ENCODE measurements around the gene WSCD1. TPM values are rescaled to one million over a fixed set of nuclear protein-coding genes. Genes with fewer than 3 reads are reported as not detected.
A peak's percentile ranks its signal among the peaks of the same experiment; 100 is the strongest.

WSCD1 gene
- total and polyA plus RNA-seq, 3 donors from 2014 or later: 11.6 to 33.8 (median 12.9) TPM

GRCh38 chr17:6065351-6065750, 4.8 kb upstream of the WSCD1 start:
- no peaks in the 10 kb centered on the region for H3K27me3 ChIP-seq
- no peak overlapping the region for H3K27ac ChIP-seq
- no peak for DNase-seq
- H3K36me3 ChIP-seq (ENCODE audit: low read depth, missing control alignments): no peaks in the 10 kb centered on the region
- TF ChIP-seq, protein P1, sequence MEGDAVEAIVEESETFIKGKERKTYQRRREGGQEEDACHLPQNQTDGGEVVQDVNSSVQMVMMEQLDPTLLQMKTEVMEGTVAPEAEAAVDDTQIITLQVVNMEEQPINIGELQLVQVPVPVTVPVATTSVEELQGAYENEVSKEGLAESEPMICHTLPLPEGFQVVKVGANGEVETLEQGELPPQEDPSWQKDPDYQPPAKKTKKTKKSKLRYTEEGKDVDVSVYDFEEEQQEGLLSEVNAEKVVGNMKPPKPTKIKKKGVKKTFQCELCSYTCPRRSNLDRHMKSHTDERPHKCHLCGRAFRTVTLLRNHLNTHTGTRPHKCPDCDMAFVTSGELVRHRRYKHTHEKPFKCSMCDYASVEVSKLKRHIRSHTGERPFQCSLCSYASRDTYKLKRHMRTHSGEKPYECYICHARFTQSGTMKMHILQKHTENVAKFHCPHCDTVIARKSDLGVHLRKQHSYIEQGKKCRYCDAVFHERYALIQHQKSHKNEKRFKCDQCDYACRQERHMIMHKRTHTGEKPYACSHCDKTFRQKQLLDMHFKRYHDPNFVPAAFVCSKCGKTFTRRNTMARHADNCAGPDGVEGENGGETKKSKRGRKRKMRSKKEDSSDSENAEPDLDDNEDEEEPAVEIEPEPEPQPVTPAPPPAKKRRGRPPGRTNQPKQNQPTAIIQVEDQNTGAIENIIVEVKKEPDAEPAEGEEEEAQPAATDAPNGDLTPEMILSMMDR (IDR thresholded peaks at IDR 0.05): no peak
- TF ChIP-seq POLR2A (IDR thresholded peaks at IDR 0.05): no peak
- intact Hi-C loops (cut with DNase I; ENCODE audit: low total_unique reads): no loop called here
- H3K9me3 ChIP-seq: no peaks in the 10 kb centered on the region
- 81 to 82% methylated on average over 7 of the region's 7 CpGs for WGBS, 2 donors
- no peaks in the 10 kb centered on the region for H3K4me1 ChIP-seq
- H3K4me3 ChIP-seq: no peak overlapping the region

GRCh38 chr17:6066183-6066948, 3.8 kb upstream of the WSCD1 start:
- TF ChIP-seq, protein P1 (IDR thresholded peaks at IDR 0.05): no peak
- no peak for TF ChIP-seq POLR2A (IDR thresholded peaks at IDR 0.05)
- no peak overlapping the region for H3K4me3 ChIP-seq
- no peaks in the 10 kb centered on the region for H3K4me1 ChIP-seq
- no peak for DNase-seq
- no peaks in the 10 kb centered on the region for H3K9me3 ChIP-seq
- 85 to 86% methylated on average over 10 of the region's 10 CpGs for WGBS, 2 donors
- no peaks in the 10 kb centered on the region for H3K27me3 ChIP-seq
- intact Hi-C loops (cut with DNase I; ENCODE audit: low total_unique reads): no loop called here
- no peaks in the 10 kb centered on the region for H3K36me3 ChIP-seq (ENCODE audit: low read depth, missing control alignments)
- no peak overlapping the region for H3K27ac ChIP-seq

DNA sequence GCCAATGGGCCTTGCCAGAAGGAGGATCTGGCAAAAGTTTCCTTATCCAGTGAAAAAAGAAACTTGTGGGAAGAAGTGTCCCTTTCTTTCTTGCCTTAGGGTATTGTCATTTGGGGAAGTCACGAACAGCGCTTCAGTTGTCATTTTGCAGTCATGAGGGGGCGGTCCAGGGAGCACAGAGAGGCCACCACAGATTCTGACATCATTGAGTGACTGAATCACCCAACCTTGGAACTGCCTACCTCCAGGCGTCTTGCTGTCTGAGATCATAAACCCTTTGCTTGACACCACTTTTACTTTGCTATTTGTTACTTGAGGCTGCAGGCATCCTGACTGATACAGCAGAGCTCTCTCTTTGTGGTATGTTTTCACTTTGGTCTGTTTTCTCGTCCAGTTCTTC, 3.1 kb upstream of the WSCD1 start:
- H3K4me1 ChIP-seq: no peaks in the 10 kb centered on the region
- H3K4me3 ChIP-seq: no peak overlapping the region
- intact Hi-C loops (cut with DNase I; ENCODE audit: low total_unique reads): no loop called here
- no peaks in the 10 kb centered on the region for H3K36me3 ChIP-seq (ENCODE audit: low read depth, missing control alignments)
- H3K9me3 ChIP-seq: no peaks in the 10 kb centered on the region
- WGBS, 2 donors: 62 to 71% methylated on average over 5 of the region's 5 CpGs
- no peak for TF ChIP-seq POLR2A (IDR thresholded peaks at IDR 0.05)
- TF ChIP-seq, protein P1 (IDR thresholded peaks at IDR 0.05): no peak
- no peaks in the 10 kb centered on the region for H3K27me3 ChIP-seq
- no peak overlapping the region for H3K27ac ChIP-seq
- DNase-seq: no peak

- Histone ChIP-seq H3K4me1 (no peaks in the 10 kb centered on the region), H3K4me3 (peak overlapping the region; percentile 43 to 49), H3K9me3 (no peaks in the 10 kb centered on the region), H3K27me3 (no peaks in the 10 kb centered on the region), H3K36me3 (ENCODE audit: low read depth, missing control alignments) (no peaks in the 10 kb centered on the region), H3K27ac (no peak overlapping the region)
- no peak for TF ChIP-seq POLR2A (IDR thresholded peaks at IDR 0.05)
- TF ChIP-seq, protein P1 (IDR thresholded peaks at IDR 0.05): no peak
- intact Hi-C loops (cut with DNase I; ENCODE audit: low total_unique reads): no loop called here
- 0% methylated on average over 14 to 18 of the region's 70 CpGs for WGBS, 2 donors
- DNase-seq: no peak
Observed at GRCh38 chr17:6070430-6070912, 292 bp downstream of the WSCD1 start.

Data from testis (tissue), 3 donors.